Lung (tissue), 13 donors: Measurements from ENCODE around the gene CCDC120. TPM values are rescaled to one million over a fixed set of nuclear protein-coding genes. Genes with fewer than 3 reads are reported as not detected.

Source experiments
- ATAC-seq: fragments of 200-7000 bp; cut with Tn5 transposase; one replicate; pipeline ENCODE4 v1.9.1; 2020; ENCODE audit warnings: moderate number of reproducible peaks; ENCODE audit not compliant: insufficient read depth, low FRiP score
- DNase-seq, 3 donors: peaks; one replicate each; pipeline ENCODE4 v3.0.0-alpha.2; 2013 to 2017
- H3K27ac ChIP-seq, 2 donors: one replicate each; pipeline ENCODE4 v1.5.1; 2013; ENCODE audit warnings: mild to moderate bottlenecking in 2 of 2, moderate library complexity in 2 of 2, control low read depth in 1 of 2, inconsistent platforms in 1 of 2, low read depth in 1 of 2, low read length in 1 of 2
- H3K27me3 ChIP-seq, 3 donors: one replicate each; pipeline ENCODE4 v1.5.1; 2013; ENCODE audit warnings: low read length in 2 of 3; ENCODE audit not compliant: control insufficient read depth in 3 of 3, insufficient read depth in 3 of 3
- H3K36me3 ChIP-seq, 4 donors: one replicate each; pipeline ENCODE4 v1.5.1; 2013; ENCODE audit warnings: low read length in 4 of 4, mild to moderate bottlenecking in 1 of 4, moderate library complexity in 1 of 4; ENCODE audit not compliant: control insufficient read depth in 4 of 4, insufficient read depth in 4 of 4
- H3K4me1 ChIP-seq, 5 donors: one replicate each; pipeline ENCODE4 v1.5.1; 2013; ENCODE audit warnings: low read length in 5 of 5, mild to moderate bottlenecking in 2 of 5, moderate library complexity in 1 of 5; ENCODE audit not compliant: control insufficient read depth in 5 of 5, insufficient read depth in 5 of 5
- H3K4me3 ChIP-seq: one replicate; pipeline ENCODE4 v1.5.1; 2013; ENCODE audit warnings: mild to moderate bottlenecking, control low read depth, moderate library complexity
- H3K9ac ChIP-seq, 2 donors: one replicate each; pipeline ENCODE4 v1.5.1; 2013; ENCODE audit warnings: low read length in 2 of 2, control low read depth in 1 of 2; ENCODE audit not compliant: insufficient read depth in 1 of 2
- H3K9me3 ChIP-seq, 4 donors: one replicate each; pipeline ENCODE4 v1.5.1; 2013; ENCODE audit warnings: low read length in 3 of 4, mild to moderate bottlenecking in 1 of 4, moderate library complexity in 1 of 4; ENCODE audit not compliant: control insufficient read depth in 4 of 4, insufficient read depth in 3 of 4
- CTCF ChIP-seq: IDR thresholded peaks from 2 replicates; pipeline ENCODE4 v1.5.1; 2012; ENCODE audit warnings: mild to moderate bottlenecking; ENCODE audit errors: control extremely low read depth, extremely low read depth
- WGBS, 2 donors: extraction: QIAGEN DNeasy Blood & Tissue Kit; methylation state at CpG; one replicate each; pipeline ENCODE4 v1.1.7; 2013; 5-methylcytosine and 5-hydroxymethylcytosine counted together
- polyA plus RNA-seq, 2 donors: library from polyadenylated mRNA; stranded (reverse); fragments of 200-250 nt; gene quantifications; one replicate each; pipeline ENCODE4 v1.2.1, GENCODE V29; 2013
- small RNA-seq: library from RNA; depleted of rRNA; stranded (forward); fragments of <200 nt; gene quantifications from one replicate; pipeline ENCODE3, GENCODE V24; 2014; ENCODE audit warnings: low replicate concordance
- total RNA-seq, 2 donors: library from RNA; depleted of rRNA in 1 of 2; stranded (reverse); fragments of >200 nt in 1 of 2; gene quantifications; one replicate each; pipeline ENCODE4 v1.2.1, GENCODE V29; 2014 to 2021
- donor health status: control.
- donor health status: control.
- donor health status: Bipolar disorder and iron deficiency.
- donor health status: healthy.
- donor health status: DM: yes; HTN: yes; CAD: no.

CCDC120 gene
- total and polyA plus RNA-seq, 4 donors = 3.8 to 11.3 (median 5.2) TPM

GRCh38 chrX:49116716-49117115, 57.9 kb downstream of the CCDC120 start:
- H3K4me3 ChIP-seq = no peak overlapping the region
- DNase-seq (no peak), ATAC-seq (no peak)
- WGBS, 2 donors = 80 to 92% methylated on average over 5 of the region's 5 CpGs
- H3K9ac ChIP-seq = no peak overlapping the region
- no peaks in the 10 kb centered on the region for H3K27me3 ChIP-seq
- H3K4me1 ChIP-seq = no peaks in the 10 kb centered on the region
- peaks cover 0 to 2% (median 0%) of the 10 kb centered on the region in 4 donors for H3K9me3 ChIP-seq
- H3K27ac ChIP-seq = no peak overlapping the region
- peaks cover 2 to 24% (median 12%) of the 10 kb centered on the region in 4 donors for H3K36me3 ChIP-seq
- no peak for TF ChIP-seq CTCF

- Histone ChIP-seq H3K9me3 (peaks cover 0 to under 1% (median 0%) of the 10 kb centered on the region in 4 donors), H3K4me1 (no peaks in the 10 kb centered on the region), H3K36me3 (peaks cover 2 to 16% (median 12%) of the 10 kb centered on the region in 4 donors), H3K27me3 (no peaks in the 10 kb centered on the region), H3K27ac (no peak overlapping the region), H3K4me3 (no peak overlapping the region), H3K9ac (no peak overlapping the region)
- ATAC-seq (no peak), DNase-seq (no peak)
- no peak for TF ChIP-seq CTCF
- WGBS, 2 donors = 63 to 66% methylated on average over 3 to 6 of the region's 6 CpGs
Observed at GRCh38 chrX:49117581-49117980, 58.8 kb downstream of the CCDC120 start.

Small RNA genes within 50 kb of the gene (small RNA-seq; reads per million reads assigned to genes)
- gene RNU4-52P = not detected

Other genes with a start within 250 kb of the CCDC120 start
- not detected for gene ERAS, start 232.5 kb upstream of the CCDC120 start, total RNA-seq
- under 1 TPM in 1 of 2 donors, not detected in 1; 0.24 TPM for gene ERAS, start 232.5 kb upstream of the CCDC120 start, polyA plus RNA-seq
- gene PCSK1N, start 223.4 kb upstream of the CCDC120 start, total RNA-seq = 10 to 100 TPM in 1 of 2 donors, 1 to 10 TPM in 1; 3.4 to 10.7 TPM
- 1 to 10 TPM; 1.3 to 1.6 TPM for gene PCSK1N, start 223.4 kb upstream of the CCDC120 start, polyA plus RNA-seq
- 10 to 100 TPM; 21.0 to 51.5 TPM for gene TIMM17B, start 161.2 kb upstream of the CCDC120 start, total RNA-seq
- 10 to 100 TPM; 67.4 to 73.4 TPM for gene TIMM17B, start 161.2 kb upstream of the CCDC120 start, polyA plus RNA-seq
- gene PQBP1, start 161.1 kb upstream of the CCDC120 start, total RNA-seq = 10 to 100 TPM; 33.2 to 79.7 TPM
- 100 to 1,000 TPM in 1 of 2 donors, 10 to 100 TPM in 1; 68.2 to 146 TPM for gene PQBP1, start 161.1 kb upstream of the CCDC120 start, polyA plus RNA-seq
- 10 to 100 TPM; 23.4 to 40.7 TPM for gene SLC35A2, start 147.4 kb upstream of the CCDC120 start, total RNA-seq
- 10 to 100 TPM; 16.7 to 41.2 TPM for gene SLC35A2, start 147.4 kb upstream of the CCDC120 start, polyA plus RNA-seq
- gene PIM2, start 140.0 kb upstream of the CCDC120 start, total RNA-seq = 10 to 100 TPM; 21.7 to 36.5 TPM
- gene PIM2, start 140.0 kb upstream of the CCDC120 start, polyA plus RNA-seq = 10 to 100 TPM; 14.8 to 27.4 TPM
- gene OTUD5, start 101.4 kb upstream of the CCDC120 start, total RNA-seq = 10 to 100 TPM; 33.3 to 48.2 TPM
- gene OTUD5, start 101.4 kb upstream of the CCDC120 start, polyA plus RNA-seq = 10 to 100 TPM; 32.4 to 38.1 TPM
- gene KCND1, start 87.2 kb upstream of the CCDC120 start, total RNA-seq = 1 to 10 TPM; 1.4 to 1.7 TPM
- gene KCND1, start 87.2 kb upstream of the CCDC120 start, polyA plus RNA-seq = 1 to 10 TPM in 1 of 2 donors, under 1 TPM in 1; 0.65 to 1.3 TPM
- 10 to 100 TPM; 29.2 to 48.9 TPM for gene GRIPAP1, start 56.7 kb upstream of the CCDC120 start, total RNA-seq
- gene GRIPAP1, start 56.7 kb upstream of the CCDC120 start, polyA plus RNA-seq = 10 to 100 TPM; 30.3 to 38.1 TPM
- gene TFE3, start 15.6 kb upstream of the CCDC120 start, total RNA-seq = 10 to 100 TPM; 28.4 to 51.5 TPM
- gene TFE3, start 15.6 kb upstream of the CCDC120 start, polyA plus RNA-seq = 10 to 100 TPM; 34.0 to 63.7 TPM
- gene PRAF2, start 15.0 kb downstream of the CCDC120 start, total RNA-seq = 10 to 100 TPM in 1 of 2 donors, 1 to 10 TPM in 1; 5.6 to 40.8 TPM
- gene PRAF2, start 15.0 kb downstream of the CCDC120 start, polyA plus RNA-seq = 10 to 100 TPM; 36.6 to 37.2 TPM
- 10 to 100 TPM; 48.1 to 71.4 TPM for gene WDR45, start 20.9 kb downstream of the CCDC120 start, total RNA-seq
- 10 to 100 TPM; 58.5 to 70.1 TPM for gene WDR45, start 20.9 kb downstream of the CCDC120 start, polyA plus RNA-seq
- 10 to 100 TPM; 18.1 to 23.1 TPM for gene GPKOW, start 64.7 kb downstream of the CCDC120 start, total RNA-seq
- gene GPKOW, start 64.7 kb downstream of the CCDC120 start, polyA plus RNA-seq = 10 to 100 TPM in 1 of 2 donors, 1 to 10 TPM in 1; 9.1 to 20.6 TPM
- gene MAGIX, start 103.8 kb downstream of the CCDC120 start, total RNA-seq = 10 to 100 TPM in 1 of 2 donors, 1 to 10 TPM in 1; 7.3 to 15.2 TPM
- gene MAGIX, start 103.8 kb downstream of the CCDC120 start, polyA plus RNA-seq = 10 to 100 TPM in 1 of 2 donors, 1 to 10 TPM in 1; 9.8 to 19.0 TPM
- 100 to 1,000 TPM in 1 of 2 donors, 1 to 10 TPM in 1; 8.9 to 181 TPM for gene PLP2, start 112.9 kb downstream of the CCDC120 start, total RNA-seq
- gene PLP2, start 112.9 kb downstream of the CCDC120 start, polyA plus RNA-seq = 100 to 1,000 TPM; 138 to 222 TPM
- 10 to 100 TPM; 10.0 to 16.3 TPM for gene PRICKLE3, start 127.4 kb downstream of the CCDC120 start, total RNA-seq
- 10 to 100 TPM in 1 of 2 donors, 1 to 10 TPM in 1; 7.6 to 12.7 TPM for gene PRICKLE3, start 127.4 kb downstream of the CCDC120 start, polyA plus RNA-seq
- 1 to 10 TPM; 3.2 to 5.6 TPM for gene SYP, start 141.2 kb downstream of the CCDC120 start, total RNA-seq
- 1 to 10 TPM; 4.6 to 5.1 TPM for gene SYP, start 141.2 kb downstream of the CCDC120 start, polyA plus RNA-seq
- under 1 TPM; 0.43 to 0.55 TPM for gene CACNA1F, start 174.3 kb downstream of the CCDC120 start, total RNA-seq
- under 1 TPM; 0.10 to 0.41 TPM for gene CACNA1F, start 174.3 kb downstream of the CCDC120 start, polyA plus RNA-seq
- 10 to 100 TPM; 14.7 to 22.2 TPM for gene CCDC22, start 176.5 kb downstream of the CCDC120 start, total RNA-seq
- gene CCDC22, start 176.5 kb downstream of the CCDC120 start, polyA plus RNA-seq = 10 to 100 TPM in 1 of 2 donors, 1 to 10 TPM in 1; 7.8 to 16.9 TPM
- 1 to 10 TPM in 1 of 2 donors, under 1 TPM in 1; 0.40 to 1.4 TPM for gene FOXP3, start 205.7 kb downstream of the CCDC120 start, total RNA-seq
- gene FOXP3, start 205.7 kb downstream of the CCDC120 start, polyA plus RNA-seq = under 1 TPM; 0.12 to 0.56 TPM
- 1 to 10 TPM; 5.8 to 7.6 TPM for gene PPP1R3F, start 210.8 kb downstream of the CCDC120 start, total RNA-seq
- 1 to 10 TPM; 2.0 to 3.0 TPM for gene PPP1R3F, start 210.8 kb downstream of the CCDC120 start, polyA plus RNA-seq
- not detected for gene GAGE10, start 244.6 kb downstream of the CCDC120 start, total RNA-seq
- not detected for gene GAGE10, start 244.6 kb downstream of the CCDC120 start, polyA plus RNA-seq